Measurements from ENCODE around the gene ATG7. TPM values are rescaled to one million over a fixed set of nuclear protein-coding genes. Genes with fewer than 3 reads are reported as not detected.

ATG7 gene
- total RNA-seq, 4 donors from 2014 or later = 45.8 to 85.3 (median 67.3) TPM

- TF ChIP-seq CTCF (IDR thresholded peaks at IDR 0.05) (no peak), POLR2A (IDR thresholded peaks at IDR 0.05) (no peak)
- 79 to 86% methylated on average over 20 of the region's 20 CpGs for WGBS, 2 donors
- no peak overlapping the region for H3K27ac ChIP-seq
- H3K4me3 ChIP-seq (replicated peaks in 1 of 3) = no peak overlapping the region
- no peak for DNase-seq
- H3K4me1 ChIP-seq = peaks cover 5 to 31% of the 10 kb centered on the region in 2 donors
- no peaks in the 10 kb centered on the region for H3K36me3 ChIP-seq
- intact Hi-C loops (cut with DNase I) = no loop called here
- no peaks in the 10 kb centered on the region for H3K9me3 ChIP-seq
- no peaks in the 10 kb centered on the region for H3K27me3 ChIP-seq
Observed at GRCh38 chr3:11574981-11575669, 302.9 kb downstream of the ATG7 start.

- DNase-seq = no peak
- Histone ChIP-seq H3K27me3 (no peaks in the 10 kb centered on the region), H3K9me3 (no peaks in the 10 kb centered on the region), H3K36me3 (no peaks in the 10 kb centered on the region), H3K4me3 (replicated peaks in 1 of 3) (no peak overlapping the region), H3K4me1 (peaks cover 7 to 30% of the 10 kb centered on the region in 2 donors), H3K27ac (no peak overlapping the region)
- TF ChIP-seq POLR2A (IDR thresholded peaks at IDR 0.05) (no peak), CTCF (IDR thresholded peaks at IDR 0.05) (no peak)
- intact Hi-C loops (cut with DNase I) = no loop called here
- 89 to 91% methylated on average over 10 of the region's 10 CpGs for WGBS, 2 donors
Observed at GRCh38 chr3:11575677-11576076, 303.5 kb downstream of the ATG7 start.

GRCh38 chr3:11576453-11576852 lies 304.3 kb downstream of the ATG7 start:
- Histone ChIP-seq H3K4me3 (replicated peaks in 1 of 3) (no peak overlapping the region), H3K27ac (peak overlapping the region in 1 of 3 donors; percentile 11), H3K4me1 (peaks cover 15 to 38% of the 10 kb centered on the region in 2 donors), H3K27me3 (no peaks in the 10 kb centered on the region), H3K9me3 (no peaks in the 10 kb centered on the region), H3K36me3 (no peaks in the 10 kb centered on the region)
- TF ChIP-seq CTCF (IDR thresholded peaks at IDR 0.05) (no peak), POLR2A (IDR thresholded peaks at IDR 0.05) (no peak)
- whole genome bisulfite sequencing, 2 donors = 54 to 56% methylated on average over 9 of the region's 9 CpGs
- DNase-seq = no peak
- intact Hi-C loops (cut with DNase I) = no loop called here

- Histone ChIP-seq H3K9me3 (no peaks in the 10 kb centered on the region), H3K36me3 (no peaks in the 10 kb centered on the region), H3K27me3 (no peaks in the 10 kb centered on the region), H3K4me1 (peaks cover 30 to 55% of the 10 kb centered on the region in 2 donors), H3K4me3 (replicated peaks in 1 of 3) (no peak overlapping the region), H3K27ac (no peak overlapping the region)
- WGBS, 2 donors = 82 to 84% methylated on average over 8 of the region's 8 CpGs
- TF ChIP-seq CTCF (IDR thresholded peaks at IDR 0.05) = no peak
- no peak for TF ChIP-seq POLR2A (IDR thresholded peaks at IDR 0.05)
- intact Hi-C loops (cut with DNase I) = no loop called here
- no peak for DNase-seq
Observed at GRCh38 chr3:11578169-11578568, 306.0 kb downstream of the ATG7 start.

GRCh38 chr3:11580645-11581044 lies 308.4 kb downstream of the ATG7 start:
- peaks cover 35 to 61% of the 10 kb centered on the region in 2 donors for H3K4me1 ChIP-seq
- H3K9me3 ChIP-seq = no peaks in the 10 kb centered on the region
- no peak overlapping the region for H3K4me3 ChIP-seq (replicated peaks in 1 of 3)
- H3K36me3 ChIP-seq = no peaks in the 10 kb centered on the region
- 89 to 95% methylated on average over 2 of the region's 2 CpGs for WGBS, 2 donors
- peak overlapping the region in 2 of 3 donors; percentile 86 for H3K27ac ChIP-seq
- no peak for DNase-seq
- intact Hi-C loops (cut with DNase I) = no loop called here
- no peaks in the 10 kb centered on the region for H3K27me3 ChIP-seq
- TF ChIP-seq POLR2A (IDR thresholded peaks at IDR 0.05) (no peak), CTCF (IDR thresholded peaks at IDR 0.05) (no peak)

All from thyroid gland (tissue), 4 donors.